GM15510 (cell line): ENCODE measurements around the gene GLRX.

Source experiments
- POLR2A ChIP-seq: IDR thresholded peaks from 3 replicates; pipeline ENCODE4 v1.6.1; 2011; ENCODE audit warnings: borderline replicate concordance; ENCODE audit not compliant: insufficient read length; ENCODE audit errors: extremely low read depth

Gene GLRX

DNA sequence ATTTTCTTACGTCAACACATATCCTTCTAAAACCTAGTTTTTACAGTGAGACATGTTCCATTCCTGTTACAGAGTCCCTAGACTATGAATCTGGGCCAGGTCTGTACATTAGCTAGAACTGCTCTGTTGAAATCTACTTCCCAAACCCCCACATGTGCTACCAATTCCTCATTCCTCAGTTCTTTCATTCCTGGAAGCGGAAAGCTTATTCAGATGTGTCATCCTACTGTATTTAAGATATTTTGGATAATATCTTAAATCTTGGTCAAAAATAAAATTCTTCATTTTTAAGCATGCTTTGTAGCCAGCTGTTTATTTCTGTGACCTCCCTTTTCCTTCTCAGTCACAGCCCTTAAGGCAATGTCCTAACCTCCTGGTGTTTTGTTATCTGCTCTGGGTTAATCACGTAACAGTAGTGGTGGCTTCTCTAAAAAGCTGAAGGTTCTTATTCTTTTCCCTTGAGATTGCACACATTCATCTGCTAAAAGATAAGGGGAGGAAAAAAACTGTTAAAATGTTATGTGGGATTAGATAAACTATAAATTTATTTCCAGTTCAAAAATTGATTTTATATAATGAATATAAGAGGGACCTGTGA lies 35.6 kb downstream of the GLRX start:
- TF ChIP-seq POLR2A: no peak

DNA sequence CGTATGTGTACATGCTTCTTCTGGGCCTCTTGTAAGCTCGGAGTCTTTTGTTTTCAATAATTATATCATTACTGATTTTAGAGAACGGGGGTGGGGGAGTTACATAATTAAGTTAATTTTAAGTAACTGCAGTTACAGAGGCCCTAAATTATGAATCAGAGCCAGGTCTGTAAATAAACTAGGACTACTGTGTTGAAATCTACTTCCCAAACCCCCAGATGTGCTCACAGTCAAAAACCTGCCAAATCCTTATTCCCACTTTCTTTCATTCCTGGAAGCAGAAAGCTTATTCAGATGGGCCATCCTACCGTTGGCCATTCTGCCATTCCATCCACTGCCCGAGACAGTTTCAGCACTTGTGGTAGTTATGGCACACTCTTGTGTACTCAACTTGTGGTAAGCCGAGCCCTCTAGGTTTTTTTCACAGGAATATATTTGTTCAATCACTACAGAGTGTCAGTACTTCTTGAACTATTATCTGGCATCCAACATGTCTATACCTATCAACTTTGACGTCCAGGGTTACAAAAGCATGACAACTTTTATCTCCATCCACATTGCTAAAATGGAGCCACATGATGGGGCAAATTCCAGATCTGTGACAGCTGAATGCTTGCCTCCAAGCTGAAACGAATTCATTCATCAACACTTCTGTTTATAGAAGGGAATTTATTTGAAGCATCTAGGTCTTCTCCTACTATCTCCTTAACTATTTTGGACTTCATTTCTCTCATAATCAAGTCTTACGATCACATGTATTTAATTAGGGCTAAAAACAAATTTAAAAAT lies 37.8 kb downstream of the GLRX start:
- TF ChIP-seq POLR2A: no peak

DNA sequence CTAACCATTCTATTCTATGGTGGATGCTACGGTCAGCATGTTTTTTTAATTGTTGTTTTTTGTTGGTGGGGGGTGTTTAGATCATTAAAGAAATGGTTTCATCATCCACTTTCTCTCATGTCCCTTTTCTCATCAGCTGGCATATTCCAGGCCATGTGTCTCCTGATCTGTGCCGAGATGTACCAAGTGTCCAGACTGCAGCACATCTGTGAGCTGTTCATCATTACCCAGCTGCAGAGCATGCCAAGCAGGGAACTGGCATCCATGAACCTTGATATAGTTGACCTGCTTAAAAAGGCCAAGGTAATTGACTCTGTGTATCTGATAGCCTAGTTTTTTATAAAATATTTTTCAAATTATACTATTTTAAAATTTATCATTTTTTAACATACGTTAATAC lies 38.9 kb downstream of the GLRX start:
- no peak for TF ChIP-seq POLR2A

DNA sequence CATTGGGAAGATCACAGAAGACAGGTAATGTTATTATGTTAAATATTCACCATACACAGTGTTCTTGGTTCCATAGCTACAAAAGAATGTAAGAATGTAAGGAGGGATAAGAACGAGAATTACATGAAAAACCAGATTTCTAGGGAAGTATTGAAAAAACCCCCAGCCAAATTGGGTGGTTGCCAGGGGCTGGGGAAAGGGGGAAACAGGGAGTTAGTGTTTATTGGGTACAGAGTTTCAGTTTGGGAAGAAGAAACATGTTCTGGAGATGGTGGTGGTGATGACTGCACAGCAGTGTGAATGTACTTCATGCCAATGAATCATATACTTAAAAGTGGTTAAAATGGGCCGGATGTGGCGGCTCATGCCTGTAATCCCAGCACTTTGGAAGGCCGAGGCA lies 40.3 kb downstream of the GLRX start:
- TF ChIP-seq POLR2A: no peak

DNA sequence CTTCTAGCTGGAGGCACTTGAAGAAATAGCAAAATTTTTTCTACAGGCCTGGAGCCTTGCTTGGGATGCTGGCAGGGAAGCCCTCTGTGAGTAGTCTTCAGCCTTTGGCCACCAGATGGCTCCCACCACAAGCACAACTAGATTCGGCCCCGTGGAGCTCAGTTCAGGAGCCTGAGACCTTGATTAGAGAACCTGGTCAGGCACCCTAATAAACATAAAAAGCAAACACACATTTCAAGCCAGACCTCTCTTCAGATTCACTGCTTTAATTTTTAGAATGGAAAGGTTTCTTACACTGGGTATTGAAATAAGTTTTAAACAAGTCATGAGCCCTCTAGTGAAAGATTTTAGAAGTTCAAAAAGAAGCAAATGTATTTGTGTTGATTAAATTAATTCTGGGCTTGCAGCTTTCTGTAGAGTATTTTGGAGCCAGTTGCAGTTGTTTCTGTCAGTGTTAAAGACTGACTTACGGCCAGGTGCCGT lies 41.4 kb downstream of the GLRX start:
- TF ChIP-seq POLR2A: no peak

DNA sequence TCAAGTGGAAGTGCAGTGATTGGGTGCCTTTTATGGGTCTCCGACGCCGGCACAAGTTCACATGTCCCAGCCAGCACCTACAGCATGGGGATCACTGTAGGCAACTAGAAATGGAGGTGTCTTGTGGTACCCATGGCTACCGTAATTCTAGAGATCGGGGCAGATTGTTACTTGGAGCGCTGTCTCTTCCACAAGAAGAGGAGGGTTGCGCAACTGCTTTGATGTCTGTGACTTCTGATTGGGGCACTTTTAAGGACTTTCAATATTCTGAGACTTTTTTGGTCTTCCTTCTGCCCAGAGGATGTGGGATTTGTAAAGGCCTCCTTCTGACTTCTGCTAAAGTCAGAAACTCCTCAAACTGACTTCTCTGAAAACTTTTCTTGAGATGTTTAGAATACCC lies 41.9 kb downstream of the GLRX start:
- no peak for TF ChIP-seq POLR2A

DNA sequence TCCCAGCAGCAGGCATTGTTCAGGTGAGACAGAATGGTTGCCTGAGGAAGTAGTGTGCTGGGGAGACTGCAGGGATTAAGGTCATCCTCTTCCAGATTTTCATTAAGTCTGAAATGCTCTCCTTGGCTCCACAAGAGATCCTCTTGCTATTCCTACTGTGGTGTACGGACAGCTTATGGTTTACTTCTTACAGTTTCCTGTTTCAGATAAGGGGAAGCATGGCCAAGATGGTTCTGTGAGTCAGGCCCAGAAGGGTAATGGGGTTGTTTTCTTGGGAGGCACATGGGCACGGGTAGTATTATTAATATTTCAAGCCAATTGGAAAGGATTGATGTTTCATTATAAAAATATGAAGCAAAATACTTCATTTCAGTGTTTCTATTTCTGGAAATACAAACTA lies 42.9 kb downstream of the GLRX start:
- no peak for TF ChIP-seq POLR2A

DNA sequence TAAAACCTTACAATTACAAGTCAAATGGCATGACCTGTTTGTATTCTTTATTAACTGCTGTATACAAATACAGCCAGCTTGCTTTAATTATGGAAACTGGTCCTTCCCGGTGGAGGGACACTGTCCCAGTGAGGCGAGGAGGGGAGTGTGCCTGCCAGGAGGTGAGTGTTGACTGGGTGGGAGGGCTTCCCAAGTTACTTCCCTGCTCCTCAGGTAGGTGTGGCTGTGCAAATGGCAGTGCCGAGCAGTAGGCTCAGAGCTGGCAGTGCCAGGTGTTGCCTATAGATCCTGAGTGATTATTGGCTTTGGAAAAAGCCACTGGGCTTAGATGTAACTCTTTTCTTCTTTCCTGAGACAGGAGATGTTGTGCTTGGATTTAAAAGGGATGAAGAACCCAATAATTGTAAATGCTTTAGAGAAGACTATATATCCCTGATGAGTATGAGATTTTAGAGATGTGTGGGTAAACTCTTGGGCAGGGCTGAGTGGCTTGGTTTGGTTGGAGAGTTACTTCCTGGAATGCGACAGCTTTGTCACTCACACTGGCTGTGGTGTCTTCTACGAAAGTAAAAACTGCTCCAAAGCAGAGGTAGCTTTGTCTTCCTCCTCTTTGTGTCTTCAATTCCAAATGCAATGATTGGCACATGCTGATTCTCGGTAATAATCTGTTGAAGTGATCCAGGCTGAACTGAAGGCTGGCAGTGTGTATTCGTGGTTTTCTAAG lies 43.7 kb downstream of the GLRX start:
- no peak for TF ChIP-seq POLR2A

DNA sequence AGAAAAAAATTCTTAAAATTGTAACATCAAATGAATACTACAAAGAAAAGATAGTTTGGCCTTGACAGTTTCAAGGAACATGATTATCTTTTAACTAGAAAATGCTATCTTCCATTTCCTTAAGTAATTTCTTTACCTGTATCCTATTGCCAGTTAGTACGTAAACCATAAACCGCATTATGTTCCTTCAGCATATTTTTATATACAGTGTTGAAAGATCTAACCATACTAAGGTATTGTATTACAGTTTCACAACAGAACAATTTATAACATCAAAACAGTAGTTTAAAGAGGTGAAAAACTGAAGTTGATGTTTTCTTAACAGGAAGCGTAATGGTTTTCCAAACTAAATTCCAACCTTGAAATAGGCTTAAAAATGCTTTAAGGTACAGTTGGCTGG lies 45.1 kb downstream of the GLRX start:
- TF ChIP-seq POLR2A: no peak

DNA sequence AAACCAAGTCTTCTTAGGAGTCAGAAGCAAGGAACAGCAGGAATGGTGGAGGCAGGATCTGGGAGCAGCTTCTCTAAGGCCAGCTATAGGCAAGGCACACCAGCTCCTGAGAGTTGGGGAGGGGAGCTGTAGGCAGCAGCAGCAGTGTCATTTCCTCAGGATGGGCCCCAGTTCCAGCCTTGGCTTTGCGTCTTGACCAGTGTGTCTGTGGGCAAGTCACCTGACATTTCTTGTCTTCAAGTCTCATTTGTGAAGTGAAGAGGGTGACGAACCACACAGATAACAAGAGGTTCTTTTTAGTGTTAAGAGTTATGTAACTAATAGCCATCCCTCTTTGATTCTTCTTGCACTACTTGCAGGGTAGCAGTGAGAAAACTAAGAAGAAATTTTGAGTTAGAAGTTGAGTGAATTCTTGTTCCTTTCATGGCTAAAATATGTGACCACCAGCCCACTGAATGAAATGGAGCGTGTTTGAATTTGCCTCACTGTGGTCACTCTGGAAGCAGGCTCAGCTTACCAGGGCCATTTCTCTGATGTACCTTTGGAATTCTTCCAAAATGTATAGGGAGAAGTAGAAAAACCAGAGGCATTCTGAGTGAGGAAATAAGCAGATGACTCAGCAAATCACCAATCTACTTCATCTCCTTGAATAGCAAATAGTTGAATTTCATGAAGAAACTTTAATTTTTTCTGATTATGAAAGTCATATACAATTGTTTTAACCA lies 49.0 kb downstream of the GLRX start:
- TF ChIP-seq POLR2A: no peak

DNA sequence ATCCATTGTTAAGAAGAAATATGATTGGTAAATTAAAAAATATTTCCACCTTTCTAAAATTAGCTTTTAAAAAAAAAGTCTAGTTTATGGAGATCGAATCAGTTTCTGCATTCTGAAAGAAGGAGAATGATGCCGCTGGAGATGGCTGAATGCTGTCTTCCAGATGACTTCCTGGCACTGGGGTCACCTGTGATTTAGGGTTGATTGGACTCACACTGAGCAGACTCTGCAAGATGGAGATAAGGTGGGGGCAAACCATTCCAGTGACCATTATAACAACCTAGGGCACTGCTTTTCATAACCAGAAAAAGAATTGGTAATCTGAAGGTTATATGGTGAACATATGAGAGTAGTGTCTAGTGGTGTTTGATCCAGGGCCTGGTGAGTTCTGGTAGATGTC lies 50.6 kb downstream of the GLRX start:
- TF ChIP-seq POLR2A: no peak

DNA sequence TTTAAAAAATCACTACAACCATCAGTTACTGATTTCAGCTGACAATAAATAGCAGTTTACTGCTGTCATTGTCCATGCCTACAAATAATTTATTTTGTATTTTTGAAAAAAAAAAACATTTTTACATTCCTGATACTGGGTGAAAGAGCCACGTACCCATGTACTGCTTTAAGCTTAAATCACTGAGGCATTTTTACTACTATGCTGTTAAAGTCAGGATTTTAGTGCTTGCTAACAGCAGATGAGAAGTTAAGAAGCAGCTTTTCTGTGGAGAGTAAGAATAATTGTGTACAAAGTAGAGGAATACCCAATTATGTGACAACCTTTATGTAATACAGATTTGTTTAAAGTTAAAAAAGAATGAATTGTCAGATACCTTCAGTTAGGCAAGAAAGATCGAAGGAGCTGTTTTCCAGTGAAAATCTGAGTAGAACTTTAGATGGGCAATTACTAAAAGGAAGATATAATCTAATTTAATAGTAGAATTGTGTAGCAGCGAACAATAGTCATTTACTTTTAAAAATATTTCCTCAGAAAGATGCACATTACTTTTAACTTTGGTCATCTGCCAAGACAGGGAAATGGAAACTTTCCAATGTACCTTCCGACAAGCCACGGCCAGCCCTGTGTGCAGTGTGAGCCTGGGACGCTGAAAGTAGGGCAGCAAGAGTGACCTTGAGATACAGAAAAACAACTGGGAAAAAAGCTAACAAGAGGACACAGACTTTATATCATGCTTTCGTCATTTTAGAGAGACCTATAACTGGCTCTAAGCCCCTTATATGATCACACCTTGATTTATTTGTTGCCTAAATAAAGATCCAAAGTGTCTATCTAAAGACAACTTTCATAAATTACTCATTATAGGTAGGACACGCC lies 51.5 kb downstream of the GLRX start:
- no peak for TF ChIP-seq POLR2A

DNA sequence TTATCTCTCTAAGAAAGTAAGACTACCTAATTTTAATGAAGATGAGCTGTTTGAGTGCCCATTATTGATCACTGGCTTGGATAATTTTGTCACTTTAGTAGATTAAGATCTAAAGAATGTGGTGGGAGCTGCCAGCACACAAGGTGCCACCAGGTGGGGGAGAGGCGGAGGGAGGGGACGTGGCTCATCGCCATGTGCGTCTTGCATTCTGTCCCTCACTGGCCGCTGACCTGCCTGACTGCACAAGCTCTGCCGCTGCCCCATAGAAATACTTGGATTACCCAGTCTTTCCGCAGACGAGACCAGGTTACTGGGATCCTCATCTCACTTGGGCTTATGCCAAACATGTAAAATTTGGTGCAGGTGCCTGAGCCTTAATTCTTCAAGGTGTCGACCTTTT lies 53.8 kb downstream of the GLRX start:
- TF ChIP-seq POLR2A: no peak

DNA sequence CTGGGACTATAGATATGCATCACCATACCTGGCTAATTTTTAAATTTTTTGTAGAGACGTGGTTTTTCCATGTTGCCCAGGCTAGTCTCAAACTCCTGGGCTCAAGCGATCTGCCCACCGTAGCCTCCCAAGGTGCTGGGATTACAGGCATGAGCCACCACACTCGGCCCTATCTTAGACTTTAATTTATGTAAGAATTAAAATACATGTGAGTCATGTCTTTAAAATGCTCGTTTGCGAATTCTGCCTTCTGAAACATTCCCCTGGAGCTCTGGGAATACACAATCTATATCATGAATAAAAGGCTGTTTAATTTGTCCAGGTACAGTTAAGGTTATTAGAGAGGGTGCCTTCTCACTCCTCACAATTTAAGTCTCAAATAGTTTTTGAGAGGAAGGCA lies 58.6 kb downstream of the GLRX start:
- TF ChIP-seq POLR2A: no peak
